Mesodermal cell (in vitro differentiated cells): ENCODE data around the gene SESN2.
"Not testable (repeated sequence)": the region's sequence is repeated elsewhere in the genome, so short reads cannot be mapped to it uniquely, and the experiment has no call there.

Experiments used
- H3K27ac ChIP-seq: 2 replicates; pipeline ENCODE4 v1.7.0; 2013; ENCODE audit warnings: mild to moderate bottlenecking, low read depth, low read length, moderate library complexity; ENCODE audit not compliant: severe bottlenecking
- H3K36me3 ChIP-seq: 2 replicates; pipeline ENCODE4 v1.7.1; 2013; ENCODE audit warnings: mild to moderate bottlenecking, low read length, moderate library complexity; ENCODE audit not compliant: control insufficient read depth, insufficient read depth
- H3K4me1 ChIP-seq: one replicate; pipeline ENCODE4 v1.7.1; 2013; ENCODE audit warnings: mild to moderate bottlenecking, low read length; ENCODE audit not compliant: insufficient read depth, control insufficient read depth, poor library complexity, severe bottlenecking
- H3K4me3 ChIP-seq: 2 replicates; pipeline ENCODE4 v1.7.0; 2013; ENCODE audit warnings: low read length, control low read depth, mild to moderate bottlenecking; ENCODE audit not compliant: insufficient read depth, poor library complexity, severe bottlenecking; ENCODE audit errors: extremely low read depth
- H3K9me3 ChIP-seq: 2 replicates; pipeline ENCODE4 v1.7.1; 2013; ENCODE audit warnings: mild to moderate bottlenecking, low read length, moderate library complexity; ENCODE audit not compliant: control insufficient read depth
- WGBS, 2 experiments: methylation state at CpG; one replicate each; pipeline ENCODE4 v1.1.5; 2013; ENCODE audit warnings: missing lambda C conversion rate in 2 of 2; ENCODE audit not compliant: insufficient coverage in 2 of 2; 5-methylcytosine and 5-hydroxymethylcytosine counted together

Gene SESN2

DNA sequence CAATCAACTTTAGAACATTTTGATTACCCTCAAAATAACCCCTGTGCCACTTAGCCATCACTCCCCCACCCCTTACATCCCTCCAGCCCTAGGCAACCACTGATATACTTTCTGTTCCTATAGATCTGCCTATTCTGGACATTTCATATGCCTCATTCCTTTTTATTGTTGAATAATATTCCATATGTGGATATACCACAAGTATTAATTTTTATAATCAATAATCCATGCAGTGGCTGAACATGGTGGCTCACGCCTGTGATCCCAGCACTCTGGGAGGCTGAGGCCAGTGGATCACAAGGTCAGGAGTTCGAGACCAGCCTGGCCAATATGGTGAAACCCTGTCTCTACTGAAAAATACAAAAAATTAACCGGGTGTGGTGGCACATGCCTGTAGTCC lies 49.4 kb downstream of the SESN2 start:
- 86 to 100% methylated on average over 3 of the region's 3 CpGs for WGBS, 2 experiments
- no peak overlapping the region for H3K4me3 ChIP-seq
- no peak overlapping the region for H3K27ac ChIP-seq
- no peaks in the 10 kb centered on the region for H3K4me1 ChIP-seq
- H3K9me3 ChIP-seq = no peaks in the 10 kb centered on the region
- H3K36me3 ChIP-seq = no peaks in the 10 kb centered on the region

DNA sequence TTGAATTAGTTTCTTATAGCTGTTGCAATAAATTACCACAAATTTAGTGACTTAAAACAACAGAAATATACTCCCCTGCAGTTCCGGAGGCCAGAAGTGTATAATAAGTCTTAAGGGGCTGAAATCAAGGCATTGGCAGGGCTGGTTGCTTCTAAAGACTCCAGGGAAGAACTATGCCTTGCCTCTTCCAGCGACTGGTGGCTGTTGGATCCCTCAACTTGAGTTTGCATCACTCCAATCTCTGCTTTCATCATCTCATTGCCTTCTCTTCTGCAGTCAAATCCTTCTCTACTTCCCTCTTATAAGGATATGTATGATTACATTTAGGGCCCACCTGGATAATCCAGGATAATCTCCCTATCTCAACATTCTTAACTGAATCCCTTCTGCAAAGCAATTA lies 50.4 kb downstream of the SESN2 start:
- no CpG with 5 or more reads among the region's 2 CpGs for WGBS, 2 experiments

DNA sequence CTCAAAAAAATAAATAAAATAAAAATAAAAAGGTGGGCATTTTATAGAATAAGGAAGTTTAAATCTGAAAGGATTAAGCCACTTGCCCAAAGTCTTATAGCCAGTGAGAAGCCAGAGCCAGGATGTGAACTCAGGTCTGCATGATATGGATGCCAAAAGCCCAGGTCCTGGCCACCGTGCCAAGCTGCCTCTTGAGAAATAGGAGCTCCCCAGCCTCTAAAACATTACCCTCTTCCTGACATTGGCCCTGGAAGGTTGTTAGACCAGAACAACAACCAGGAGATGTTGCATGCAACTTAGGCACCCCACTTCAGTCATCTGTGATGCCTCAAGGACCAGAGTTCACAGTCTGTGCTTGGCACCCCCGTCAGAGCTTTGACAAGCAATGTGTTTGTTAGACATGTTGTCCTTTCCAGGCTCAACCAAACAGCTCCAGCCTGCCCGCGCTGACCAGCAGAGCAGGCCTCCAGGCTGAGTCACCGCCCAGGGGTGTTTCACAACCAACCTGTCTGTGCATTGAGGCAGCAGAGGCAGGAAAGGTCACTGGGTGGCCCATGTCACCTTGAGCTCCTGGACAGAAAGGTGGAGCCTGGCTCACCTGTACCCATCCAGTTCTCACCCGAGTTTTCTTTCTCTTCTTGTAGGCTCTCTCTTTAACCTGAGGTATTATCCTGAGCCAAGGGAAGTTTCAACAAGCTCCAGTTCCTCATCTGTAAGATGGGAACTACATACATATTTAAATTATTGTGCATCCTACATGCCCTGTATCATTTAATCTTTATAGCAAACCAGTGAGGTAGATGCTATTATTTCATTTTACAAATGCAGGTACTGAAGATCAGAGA lies 54.6 kb downstream of the SESN2 start:
- H3K4me1 ChIP-seq = no peaks in the 10 kb centered on the region
- WGBS, 2 experiments = 81 to 87% methylated on average over 6 of the region's 6 CpGs
- H3K36me3 ChIP-seq = no peaks in the 10 kb centered on the region
- no peak overlapping the region for H3K27ac ChIP-seq
- no peaks in the 10 kb centered on the region for H3K9me3 ChIP-seq
- H3K4me3 ChIP-seq = no peak overlapping the region

More for the DNA sequence above, 50.4 kb downstream of the SESN2 start:
- no peaks in the 10 kb centered on the region for H3K36me3 ChIP-seq
- no peaks in the 10 kb centered on the region for H3K9me3 ChIP-seq
- H3K4me1 ChIP-seq = no peaks in the 10 kb centered on the region
- H3K27ac ChIP-seq = no peak overlapping the region
- no peak overlapping the region for H3K4me3 ChIP-seq

DNA sequence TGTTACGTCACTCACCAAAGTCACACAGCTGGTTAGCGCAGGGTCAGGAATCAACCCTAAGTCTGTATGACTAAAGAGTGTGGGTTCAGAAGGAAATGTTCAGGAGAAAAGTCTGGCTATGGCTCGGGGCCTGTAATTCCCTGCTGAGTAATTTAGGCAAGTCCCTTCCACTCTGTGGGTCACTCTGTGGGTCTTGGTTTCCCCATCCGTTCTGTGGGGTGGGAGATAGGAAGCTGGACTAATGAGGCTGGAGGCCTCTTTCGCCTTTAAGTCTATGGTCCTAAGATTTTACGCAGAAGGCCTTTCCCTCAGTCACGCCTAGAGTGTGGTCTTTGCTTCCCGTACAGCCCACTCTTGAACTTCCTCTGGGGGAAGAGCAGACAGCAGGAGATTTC lies 55.2 kb downstream of the SESN2 start:
- Histone ChIP-seq H3K4me3 (no peak overlapping the region), H3K4me1 (no peaks in the 10 kb centered on the region), H3K27ac (no peak overlapping the region), H3K9me3 (no peaks in the 10 kb centered on the region), H3K36me3 (no peaks in the 10 kb centered on the region)
- 97 to 100% methylated on average over 3 to 5 of the region's 8 CpGs for WGBS, 2 experiments

DNA sequence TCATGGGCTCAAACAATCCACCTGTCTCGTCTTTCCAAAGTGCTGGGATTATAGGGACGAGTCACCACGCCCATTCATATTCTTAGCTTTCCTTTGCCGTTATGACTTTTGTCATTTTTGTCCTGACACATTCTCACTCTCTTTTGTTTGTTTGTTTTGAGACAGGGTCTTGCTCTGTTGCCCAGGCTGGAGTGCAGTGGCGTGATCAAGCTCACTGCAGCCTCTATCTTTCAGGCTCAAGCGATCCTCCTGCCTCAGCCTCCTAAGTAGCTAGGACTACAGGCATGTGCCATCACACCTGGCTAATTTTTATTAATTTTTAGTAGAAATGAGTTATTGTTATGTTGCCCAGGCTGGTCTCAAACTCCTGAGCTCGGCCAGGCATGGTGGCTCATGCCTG lies 57.7 kb downstream of the SESN2 start:
- 91 to 94% methylated on average over 4 to 7 of the region's 7 CpGs for WGBS, 2 experiments
- H3K4me1 ChIP-seq = no peaks in the 10 kb centered on the region

DNA sequence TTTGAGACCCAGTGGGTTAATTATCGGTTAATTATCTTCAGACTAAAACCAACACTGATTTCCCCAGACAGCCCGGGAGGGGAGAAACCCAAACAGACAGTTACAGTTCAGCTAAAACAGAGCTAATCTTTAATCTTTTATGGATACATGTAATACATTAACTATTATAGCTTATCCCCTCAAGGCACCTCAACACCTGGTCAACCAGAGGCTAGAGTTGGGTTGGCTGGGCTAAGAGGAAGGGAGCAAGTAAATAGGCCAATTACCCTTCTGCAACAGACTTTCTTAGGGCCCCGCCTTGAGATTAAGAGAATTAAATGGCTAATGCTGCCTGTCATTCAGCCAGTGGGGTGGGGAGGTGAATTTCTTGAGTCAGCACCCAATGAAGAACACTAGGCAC lies 62.9 kb downstream of the SESN2 start:
- Histone ChIP-seq H3K9me3 (no peaks in the 10 kb centered on the region), H3K36me3 (no peaks in the 10 kb centered on the region), H3K27ac (no peak overlapping the region), H3K4me1 (no peaks in the 10 kb centered on the region), H3K4me3 (no peak overlapping the region)
- WGBS, 2 experiments = 100% methylated on average over 1 of the region's 3 CpGs; no CpG with 5 or more reads in 1 of the 2 experiments

More for the DNA sequence above, 57.7 kb downstream of the SESN2 start:
- no peaks in the 10 kb centered on the region for H3K36me3 ChIP-seq
- no peak overlapping the region for H3K27ac ChIP-seq
- H3K4me3 ChIP-seq = no peak overlapping the region
- no peaks in the 10 kb centered on the region for H3K9me3 ChIP-seq

DNA sequence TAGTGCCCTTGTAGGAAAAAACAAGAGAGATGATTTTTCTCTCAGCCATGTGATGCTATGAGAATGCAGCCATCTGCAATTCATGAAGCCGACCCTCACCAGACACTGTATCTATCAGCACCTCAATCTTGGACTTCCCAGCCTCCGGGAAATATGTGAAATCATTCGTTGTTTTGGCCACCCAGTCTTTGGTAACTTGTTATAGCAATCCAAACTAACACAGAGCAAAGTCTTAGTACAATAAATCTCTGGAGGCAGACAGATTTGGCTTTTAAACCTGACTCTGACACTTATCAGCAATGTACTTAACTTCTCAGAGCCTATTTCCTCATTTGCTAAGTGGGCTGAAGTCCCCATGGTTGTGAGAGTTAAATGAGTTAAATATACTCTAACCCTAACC lies 64.4 kb downstream of the SESN2 start:
- WGBS, 2 experiments = 65 to 70% methylated on average over 2 to 3 of the region's 3 CpGs
- Histone ChIP-seq H3K4me1 (no peaks in the 10 kb centered on the region), H3K36me3 (no peaks in the 10 kb centered on the region), H3K4me3 (no peak overlapping the region), H3K27ac (no peak overlapping the region), H3K9me3 (no peaks in the 10 kb centered on the region)

DNA sequence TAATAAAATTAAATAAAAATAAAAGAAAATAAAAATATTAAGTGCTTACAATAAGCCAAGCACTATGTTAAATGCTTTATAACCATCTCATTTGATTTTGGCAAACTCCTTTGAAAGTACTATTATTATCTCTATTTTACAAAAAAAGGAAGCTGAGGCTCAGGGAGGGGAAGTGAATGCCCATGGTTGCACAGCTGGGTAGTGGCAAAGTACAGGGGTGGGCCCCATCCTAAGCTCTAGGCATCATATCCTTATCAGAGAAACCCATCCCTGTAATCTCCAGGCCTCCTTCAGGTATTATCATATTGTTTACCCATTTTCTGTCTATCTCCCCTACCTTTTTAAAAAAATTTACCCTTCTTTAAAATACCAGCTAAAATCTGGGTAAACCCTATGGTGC lies 67.2 kb downstream of the SESN2 start:
- Histone ChIP-seq H3K4me3 (no peak overlapping the region), H3K36me3 (peaks cover 16% of the 10 kb centered on the region), H3K27ac (no peak overlapping the region), H3K9me3 (no peaks in the 10 kb centered on the region), H3K4me1 (no peaks in the 10 kb centered on the region)

DNA sequence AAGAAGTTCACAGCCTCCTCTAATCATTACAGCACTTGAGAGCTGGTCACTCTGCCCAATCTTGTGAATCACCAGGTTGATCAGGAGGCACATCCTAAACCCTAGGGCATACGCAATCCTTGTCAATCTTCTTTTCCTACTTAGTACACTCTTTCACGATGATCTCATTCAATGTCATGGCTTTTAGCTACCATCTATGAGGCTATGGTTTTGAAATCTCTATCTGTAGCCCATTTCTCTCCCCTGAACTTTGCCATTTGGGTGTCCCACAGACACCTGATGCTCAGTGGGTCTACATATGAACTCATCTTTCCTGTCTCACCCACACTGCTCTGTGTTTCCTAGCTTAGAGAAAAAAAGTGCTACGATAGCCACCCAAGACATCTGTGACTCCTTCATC lies 67.7 kb downstream of the SESN2 start:
- WGBS, 2 experiments = 90 to 100% methylated on average over 2 of the region's 3 CpGs
- H3K4me3 ChIP-seq = no peak overlapping the region
- H3K4me1 ChIP-seq = no peaks in the 10 kb centered on the region
- H3K9me3 ChIP-seq = no peaks in the 10 kb centered on the region
- H3K36me3 ChIP-seq = peaks cover 21% of the 10 kb centered on the region
- no peak overlapping the region for H3K27ac ChIP-seq

DNA sequence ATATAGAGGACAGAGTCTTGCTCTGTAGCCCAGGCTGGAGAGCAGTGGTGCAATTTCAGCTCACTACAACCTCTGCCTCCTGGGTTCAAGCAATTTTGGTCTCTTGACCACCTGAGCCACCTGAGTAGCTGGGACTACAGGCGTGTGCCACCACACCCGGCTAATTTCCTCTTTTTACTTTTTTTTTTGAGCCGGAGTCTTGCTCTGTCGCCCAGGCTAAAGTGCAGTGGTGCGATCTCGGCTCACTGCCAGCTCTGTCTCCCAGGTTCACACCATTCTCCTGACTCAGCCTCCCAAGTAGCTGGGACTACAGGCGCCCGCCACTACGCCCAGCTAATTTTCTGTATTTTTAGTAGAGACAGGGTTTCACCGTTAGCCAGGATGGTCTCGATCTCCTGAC lies 68.1 kb downstream of the SESN2 start:
- not testable (repeated sequence) for H3K4me1 ChIP-seq, H3K27ac ChIP-seq, H3K9me3 ChIP-seq, H3K4me3 ChIP-seq
- peaks cover 24% of the 10 kb centered on the region for H3K36me3 ChIP-seq
- 86 to 90% methylated on average over 7 to 9 of the region's 11 CpGs for WGBS, 2 experiments

DNA sequence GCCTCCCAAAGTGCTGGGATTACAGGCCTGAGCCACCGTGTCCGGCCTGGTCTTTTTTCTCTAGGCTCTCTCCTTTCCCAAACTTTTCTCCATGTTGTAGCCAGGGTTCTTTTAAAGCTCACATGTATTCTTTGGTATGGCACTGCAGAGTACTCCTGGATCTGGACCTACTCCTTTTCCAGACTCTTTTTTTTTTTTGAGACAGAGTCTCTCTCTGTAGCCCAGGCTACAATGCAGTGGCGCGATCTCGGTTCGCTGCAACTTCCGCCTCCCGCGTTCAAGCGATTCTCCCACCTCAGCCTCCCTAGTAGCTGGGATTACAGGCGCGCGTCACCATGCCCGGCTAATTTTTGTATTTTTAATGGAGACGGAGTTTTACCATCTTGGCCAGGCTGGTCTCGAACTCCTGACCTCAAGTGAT lies 68.9 kb downstream of the SESN2 start:
- peak overlapping the region; percentile 64 for H3K4me3 ChIP-seq
- H3K36me3 ChIP-seq = peaks cover 32% of the 10 kb centered on the region
- peak overlapping the region; percentile 85 for H3K27ac ChIP-seq
- H3K4me1 ChIP-seq = no peaks in the 10 kb centered on the region
- 88 to 93% methylated on average over 12 to 16 of the region's 16 CpGs for WGBS, 2 experiments
- H3K9me3 ChIP-seq = no peaks in the 10 kb centered on the region
